Activated B cell treated with CpG ODN at 0.5 μM for 24 hours (primary cell): ENCODE data around the gene PSMC4. TPM values are rescaled to one million over a fixed set of nuclear protein-coding genes. Genes with fewer than 3 reads are reported as not detected.
A peak's percentile ranks its signal among the peaks of the same experiment; 100 is the strongest.

Experiments
- ATAC-seq: fragments of 200-7000 bp; cut with Tn5 transposase; one replicate; pipeline ENCODE4 v1.10.0; 2021; ENCODE audit warnings: low read depth, mild to moderate bottlenecking, moderate library complexity
- CTCF ChIA-PET: fragments of 350-600 bp; sonication (Branson Sonifier 250); formaldehyde crosslinking; loops from one replicate; lab custom pipeline; 2021; ENCODE audit warnings: antibody characterized with exemption; lab: Charles Lee
- POLR2A ChIA-PET: fragments of 350-600 bp; sonication (Branson Sonifier 250); formaldehyde crosslinking; loops from one replicate; lab custom pipeline; 2021; ENCODE audit warnings: antibody characterized with exemption; lab: Charles Lee
- DNase-seq: peaks from one replicate; pipeline ENCODE4 v3.0.0; 2022
- H3K27ac Mint-ChIP-seq: one replicate; pipeline ENCODE4 v1.8.0; 2020; ENCODE audit warnings: mixed read lengths
- H3K27me3 Mint-ChIP-seq: one replicate; pipeline ENCODE4 v1.8.0; 2021; ENCODE audit warnings: mixed read lengths
- H3K36me3 Mint-ChIP-seq: one replicate; pipeline ENCODE4 v1.8.0; 2021; ENCODE audit warnings: low read depth, mixed read lengths
- H3K4me1 Mint-ChIP-seq: one replicate; pipeline ENCODE4 v1.8.0; 2021; ENCODE audit warnings: mixed read lengths
- H3K4me3 Mint-ChIP-seq: one replicate; pipeline ENCODE4 v1.8.0; 2020; ENCODE audit warnings: mild to moderate bottlenecking, mixed read lengths
- H3K9me3 Mint-ChIP-seq: one replicate; pipeline ENCODE4 v1.8.0; 2020; ENCODE audit warnings: mixed read lengths
- CTCF ChIP-seq: fragments of 200-600 bp; IDR thresholded peaks from one replicate; pipeline ENCODE4 v1.8.0; 2022; ENCODE audit warnings: antibody characterized with exemption, mild to moderate bottlenecking
- intact Hi-C: fragments of 100-400 bp; cut with micrococcal nuclease; formaldehyde crosslinking; loops from one replicate; pipeline ENCODE4 v1.15.1; 2024
- total RNA-seq: library from RNA; stranded (reverse); gene quantifications from 2 replicates; pipeline ENCODE4 v1.2.3, GENCODE V29; 2022

PSMC4 gene
- total RNA-seq, 1 donor from 2014 or later, result 115 TPM

DNA sequence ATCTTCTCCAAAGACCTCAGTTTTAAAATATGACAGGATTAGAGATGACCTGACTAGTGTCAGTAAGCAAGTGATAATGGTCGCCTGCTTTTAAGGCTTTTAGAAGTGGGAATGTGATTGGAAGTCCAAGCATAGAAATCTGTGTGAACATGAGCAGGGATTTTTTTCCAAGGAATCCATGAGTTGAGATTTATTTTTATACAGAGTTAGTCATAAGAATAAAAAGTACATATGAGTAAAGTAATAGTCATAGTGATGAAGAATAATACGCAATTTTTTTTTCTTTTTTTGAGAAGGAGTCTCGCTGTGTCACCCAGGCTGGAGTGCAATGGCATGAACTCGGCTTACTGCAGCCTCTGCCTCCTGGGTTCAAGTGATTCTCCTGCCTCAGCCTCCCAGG is 27.5 kb downstream of the PSMC4 start:
- DNase-seq (no peak), ATAC-seq (no peak)
- TF ChIP-seq CTCF, result no peak
- Mint-ChIP-seq H3K4me1 (peaks cover 35% of the 10 kb centered on the region), H3K27ac (peak overlapping the region; percentile 97), H3K4me3 (peak overlapping the region; percentile 96), H3K36me3 (peaks cover 11% of the 10 kb centered on the region), H3K27me3 (no peaks in the 10 kb centered on the region), H3K9me3 (no peaks in the 10 kb centered on the region)
- CTCF ChIA-PET, result no interaction called here
- intact Hi-C loops, result loop anchor here (5.0 kb wide), 1 partner anchor 349 kb away; the partner anchor contains the start of genes C19orf47 and PLD3
- POLR2A ChIA-PET, result interaction anchor here (0.6 kb wide), 1 partner anchor 45 kb away, joined by 3 read pairs; no protein-coding TSS in a partner anchor

GRCh38 chr19:40005691-40006272 is 34.8 kb downstream of the PSMC4 start:
- H3K9me3 Mint-ChIP-seq, result peaks cover 10% of the 10 kb centered on the region
- peaks cover 41% of the 10 kb centered on the region for H3K36me3 Mint-ChIP-seq
- no peak for ATAC-seq
- no peaks in the 10 kb centered on the region for H3K27me3 Mint-ChIP-seq
- intact Hi-C loops, result no loop called here
- ChIA-PET CTCF (no interaction called here), POLR2A (no interaction called here)
- no peaks in the 10 kb centered on the region for H3K4me1 Mint-ChIP-seq
- TF ChIP-seq CTCF, result no peak
- no peak overlapping the region for H3K27ac Mint-ChIP-seq
- DNase-seq, result no peak
- no peak overlapping the region for H3K4me3 Mint-ChIP-seq

GRCh38 chr19:40006273-40006691 is 35.3 kb downstream of the PSMC4 start:
- POLR2A ChIA-PET, result no interaction called here
- no peaks in the 10 kb centered on the region for H3K4me1 Mint-ChIP-seq
- intact Hi-C loops, result no loop called here
- no peak for DNase-seq
- no peak overlapping the region for H3K27ac Mint-ChIP-seq
- peaks cover 10% of the 10 kb centered on the region for H3K9me3 Mint-ChIP-seq
- H3K4me3 Mint-ChIP-seq, result no peak overlapping the region
- ATAC-seq, result no peak
- peaks cover 43% of the 10 kb centered on the region for H3K36me3 Mint-ChIP-seq
- no peak for TF ChIP-seq CTCF
- no peaks in the 10 kb centered on the region for H3K27me3 Mint-ChIP-seq
- CTCF ChIA-PET, result no interaction called here

GRCh38 chr19:40009674-40010073 is 38.7 kb downstream of the PSMC4 start:
- CTCF ChIA-PET, result no interaction called here
- peaks cover 32% of the 10 kb centered on the region for H3K9me3 Mint-ChIP-seq
- H3K27ac Mint-ChIP-seq, result no peak overlapping the region
- peaks cover 76% of the 10 kb centered on the region for H3K36me3 Mint-ChIP-seq
- H3K27me3 Mint-ChIP-seq, result no peaks in the 10 kb centered on the region
- no peaks in the 10 kb centered on the region for H3K4me1 Mint-ChIP-seq
- intact Hi-C loops, result no loop called here
- POLR2A ChIA-PET, result no interaction called here
- H3K4me3 Mint-ChIP-seq, result no peak overlapping the region
- DNase-seq (no peak), ATAC-seq (no peak)
- TF ChIP-seq CTCF, result no peak

DNA sequence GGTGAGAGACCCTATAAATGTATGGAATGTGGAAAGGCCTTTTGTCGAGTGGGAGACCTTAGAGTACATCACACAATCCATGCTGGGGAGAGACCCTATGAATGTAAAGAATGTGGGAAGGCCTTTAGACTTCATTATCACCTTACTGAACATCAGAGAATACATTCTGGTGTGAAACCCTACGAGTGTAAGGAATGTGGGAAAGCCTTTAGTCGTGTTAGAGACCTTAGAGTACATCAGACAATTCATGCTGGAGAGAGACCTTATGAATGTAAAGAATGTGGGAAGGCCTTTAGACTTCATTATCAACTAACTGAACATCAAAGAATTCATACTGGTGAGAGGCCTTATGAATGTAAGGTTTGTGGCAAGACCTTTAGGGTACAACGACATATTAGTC is 43.0 kb downstream of the PSMC4 start:
- Mint-ChIP-seq H3K4me3 (no peak overlapping the region), H3K36me3 (peaks cover 60% of the 10 kb centered on the region), H3K27ac (no peak overlapping the region), H3K9me3 (peaks cover 44% of the 10 kb centered on the region), H3K4me1 (no peaks in the 10 kb centered on the region), H3K27me3 (no peaks in the 10 kb centered on the region)
- POLR2A ChIA-PET, result no interaction called here
- DNase-seq, result no peak
- no peak for TF ChIP-seq CTCF
- intact Hi-C loops, result no loop called here
- CTCF ChIA-PET, result no interaction called here
- ATAC-seq, result no peak
